22Rv1 (cell line): ENCODE data around the gene RAD51B.

Source experiments
- ZFX ChIP-seq: fragments of 450-650 bp; IDR thresholded peaks from 2 replicates; pipeline ENCODE4 v1.6.1; 2017; ENCODE audit warnings: antibody characterized with exemption, borderline replicate concordance
- TF ChIP-seq, protein P1 (sequence below): fragments of 450-650 bp; IDR thresholded peaks from 2 replicates; pipeline ENCODE4 v1.5.1; 2017; ENCODE audit warnings: mild to moderate bottlenecking

DNA sequence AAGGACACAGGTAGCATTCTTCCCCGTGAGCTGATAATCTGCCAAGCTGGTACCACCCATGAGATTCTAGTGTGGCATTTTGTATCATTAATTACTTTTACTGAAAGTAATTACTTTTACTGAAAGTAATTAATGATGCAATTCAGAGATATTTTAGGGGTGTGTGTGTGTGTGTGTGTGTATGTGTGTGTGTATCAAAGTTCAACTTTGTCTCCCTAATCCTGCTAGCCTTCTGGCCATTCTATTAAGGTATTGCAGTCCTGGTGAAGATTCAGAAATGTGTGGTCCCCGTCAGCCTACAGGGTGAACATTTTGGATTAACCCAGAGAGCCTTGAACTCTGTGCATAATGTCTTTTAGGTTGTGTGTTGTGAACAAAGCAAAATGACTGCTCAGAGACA is 662.4 kb downstream of the RAD51B start:
- TF ChIP-seq, protein P1, sequence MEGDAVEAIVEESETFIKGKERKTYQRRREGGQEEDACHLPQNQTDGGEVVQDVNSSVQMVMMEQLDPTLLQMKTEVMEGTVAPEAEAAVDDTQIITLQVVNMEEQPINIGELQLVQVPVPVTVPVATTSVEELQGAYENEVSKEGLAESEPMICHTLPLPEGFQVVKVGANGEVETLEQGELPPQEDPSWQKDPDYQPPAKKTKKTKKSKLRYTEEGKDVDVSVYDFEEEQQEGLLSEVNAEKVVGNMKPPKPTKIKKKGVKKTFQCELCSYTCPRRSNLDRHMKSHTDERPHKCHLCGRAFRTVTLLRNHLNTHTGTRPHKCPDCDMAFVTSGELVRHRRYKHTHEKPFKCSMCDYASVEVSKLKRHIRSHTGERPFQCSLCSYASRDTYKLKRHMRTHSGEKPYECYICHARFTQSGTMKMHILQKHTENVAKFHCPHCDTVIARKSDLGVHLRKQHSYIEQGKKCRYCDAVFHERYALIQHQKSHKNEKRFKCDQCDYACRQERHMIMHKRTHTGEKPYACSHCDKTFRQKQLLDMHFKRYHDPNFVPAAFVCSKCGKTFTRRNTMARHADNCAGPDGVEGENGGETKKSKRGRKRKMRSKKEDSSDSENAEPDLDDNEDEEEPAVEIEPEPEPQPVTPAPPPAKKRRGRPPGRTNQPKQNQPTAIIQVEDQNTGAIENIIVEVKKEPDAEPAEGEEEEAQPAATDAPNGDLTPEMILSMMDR = no peak
- TF ChIP-seq ZFX = no peak
